H1 (cell line): ENCODE results near the gene KRTAP10-4. TPM values are rescaled to one million over a fixed set of nuclear protein-coding genes. Genes with fewer than 3 reads are reported as not detected.
"Not testable (repeated sequence)": the region's sequence is repeated elsewhere in the genome, so short reads cannot be mapped to it uniquely, and the experiment has no call there.

Experiments used
- CTCF ChIA-PET: fragments of 300-600 bp; sonication (Branson Sonifier 250); formaldehyde crosslinking; loops from one replicate; lab custom pipeline; 2021; ENCODE audit not compliant: partially characterized antibody; lab: Charles Lee
- POLR2A ChIA-PET: fragments of 300-600 bp; sonication (Branson Sonifier 250); formaldehyde crosslinking; loops from one replicate; lab custom pipeline; 2021; ENCODE audit warnings: inconsistent platforms; ENCODE audit not compliant: partially characterized antibody; lab: Charles Lee
- DNase-seq, 2 experiments: peaks; one replicate each; pipeline versions ENCODE4 v3.0.0 to v3.0.0-alpha.2; 2010 to 2022; ENCODE audit warnings: low spot score in 2 of 2, low read depth in 1 of 2, mixed read lengths in 1 of 2
- FAIRE-seq: peaks from 2 replicates; lab custom pipeline; 2011; peaks lifted over from hg19 to GRCh38; lab: Jason Lieb, UNC
- H2AFZ ChIP-seq: 2 replicates; pipeline ENCODE4 v1.8.1; 2012; ENCODE audit warnings: low read length, inconsistent platforms
- H2AK5ac ChIP-seq: 2 replicates; pipeline ENCODE4 v1.6.1; 2013; ENCODE audit warnings: low read depth, low read length
- H2BK120ac ChIP-seq: replicated peaks from 2 replicates; pipeline ENCODE3; 2013; ENCODE audit warnings: low read depth, low read length, inconsistent platforms
- H2BK12ac ChIP-seq: 2 replicates; pipeline ENCODE4 v1.6.1; 2013; ENCODE audit warnings: low read depth, low read length
- H2BK15ac ChIP-seq: 2 replicates; pipeline ENCODE4 v1.6.1; 2013; ENCODE audit warnings: low read length
- H2BK20ac ChIP-seq: 2 replicates; pipeline ENCODE4 v1.6.1; 2013; ENCODE audit warnings: low read length
- H2BK5ac ChIP-seq: 2 replicates; pipeline ENCODE4 v1.6.1; 2013; ENCODE audit warnings: low read depth, low read length
- H3K14ac ChIP-seq: 2 replicates; pipeline ENCODE4 v1.6.1; 2013; ENCODE audit warnings: inconsistent platforms; ENCODE audit not compliant: insufficient read length
- H3K18ac ChIP-seq: 2 replicates; pipeline ENCODE4 v1.6.1; 2013; ENCODE audit warnings: low read length; ENCODE audit errors: extremely low read depth
- H3K23ac ChIP-seq: 2 replicates; pipeline ENCODE4 v1.6.1; 2013; ENCODE audit warnings: inconsistent platforms; ENCODE audit not compliant: insufficient read length
- H3K23me2 ChIP-seq: 2 replicates; pipeline ENCODE4 v1.6.1; 2013; ENCODE audit warnings: low read depth, low read length
- H3K27ac ChIP-seq: 2 replicates; pipeline ENCODE4 v1.6.1; 2011; ENCODE audit warnings: low read depth, low read length, inconsistent platforms
- H3K27me3 ChIP-seq, 4 experiments: replicated peaks in 1 of 4; 1 replicate in 1 of 4; 2 replicates in 3 of 4; pipeline versions ENCODE4 v1.6.1 to v1.8.1; 2011 to 2013; ENCODE audit warnings: low read length in 3 of 4, mild to moderate bottlenecking in 3 of 4, inconsistent platforms in 2 of 4, mixed read lengths in 2 of 4, moderate library complexity in 1 of 4; ENCODE audit not compliant: control insufficient read depth in 3 of 4, insufficient read depth in 3 of 4; ENCODE audit errors: extremely low read depth in 1 of 4
- H3K36me3 ChIP-seq, 4 experiments: 2 replicates each; pipeline versions ENCODE4 v1.6.1 to v1.8.1; 2011 to 2013; ENCODE audit warnings: mild to moderate bottlenecking in 4 of 4, low read length in 3 of 4, moderate library complexity in 2 of 4, control low read depth in 1 of 4, inconsistent platforms in 1 of 4; ENCODE audit not compliant: insufficient read depth in 4 of 4, control insufficient read depth in 2 of 4
- H3K4ac ChIP-seq: replicated peaks from 2 replicates; pipeline ENCODE3; 2013; ENCODE audit warnings: low read length, low read depth, mixed read lengths, inconsistent platforms; ENCODE audit not compliant: insufficient read length
- H3K4me1 ChIP-seq, 4 experiments: replicated peaks in 1 of 4; 1 replicate in 1 of 4; 2 replicates in 3 of 4; pipeline versions ENCODE4 v1.6.1 to v1.8.1; 2011 to 2013; ENCODE audit warnings: low read length in 3 of 4, inconsistent platforms in 2 of 4, mixed read lengths in 1 of 4; ENCODE audit not compliant: insufficient read depth in 4 of 4, control insufficient read depth in 3 of 4
- H3K4me2 ChIP-seq, 2 experiments: 2 replicates each; pipeline versions ENCODE4 v1.6.1 to v1.8.1; 2011 to 2013; ENCODE audit warnings: low read depth in 2 of 2, low read length in 2 of 2, control low read depth in 1 of 2, inconsistent platforms in 1 of 2, mild to moderate bottlenecking in 1 of 2; ENCODE audit not compliant: insufficient read depth in 1 of 2
- H3K4me3 ChIP-seq, 4 experiments: fragments of 200-600, 300-600 bp in 1 of 4; sonication (generic), shearing (Covaris generic), sonication (Bioruptor Twin) in 1 of 4; 2 replicates each; pipeline versions ENCODE4 v1.5.1 to v1.8.1; 2011 to 2016; ENCODE audit warnings: low read length in 4 of 4, low read depth in 3 of 4, control low read depth in 2 of 4, inconsistent platforms in 2 of 4, mild to moderate bottlenecking in 2 of 4, mixed read lengths in 1 of 4, moderate library complexity in 1 of 4; ENCODE audit not compliant: insufficient read depth in 2 of 4; ENCODE audit errors: extremely low read depth in 1 of 4
- H3K56ac ChIP-seq: replicated peaks from 2 replicates; pipeline ENCODE3; 2013; ENCODE audit warnings: low read depth, mild to moderate bottlenecking, mixed read lengths, low read length, inconsistent platforms; ENCODE audit not compliant: insufficient read length
- H3K79me1 ChIP-seq: 2 replicates; pipeline ENCODE4 v1.6.1; 2013; ENCODE audit warnings: low read depth, low read length, control low read depth
- H3K79me2 ChIP-seq, 2 experiments: 2 replicates each; pipeline versions ENCODE4 v1.6.1 to v1.8.1; 2012 to 2013; ENCODE audit warnings: low read length in 2 of 2, mild to moderate bottlenecking in 2 of 2, inconsistent platforms in 1 of 2; ENCODE audit not compliant: insufficient read depth in 2 of 2, control insufficient read depth in 1 of 2
- H3K9ac ChIP-seq, 4 experiments: replicated peaks in 1 of 4; 1 replicate in 1 of 4; 2 replicates in 3 of 4; pipeline versions ENCODE4 v1.6.1 to v1.8.1; 2011 to 2013; ENCODE audit warnings: low read depth in 3 of 4, low read length in 3 of 4, control low read depth in 2 of 4, mild to moderate bottlenecking in 2 of 4, moderate library complexity in 2 of 4, inconsistent platforms in 1 of 4; ENCODE audit errors: extremely low read depth in 1 of 4
- H3K9me3 ChIP-seq, 2 experiments: 2 replicates each; pipeline versions ENCODE4 v1.6.1 to v1.8.1; 2012 to 2013; ENCODE audit warnings: mild to moderate bottlenecking in 2 of 2, moderate library complexity in 2 of 2, control low read depth in 1 of 2, inconsistent platforms in 1 of 2, low read depth in 1 of 2, low read length in 1 of 2, mixed read lengths in 1 of 2; ENCODE audit not compliant: insufficient read depth in 2 of 2
- H4K20me1 ChIP-seq, 2 experiments: replicated peaks in 1 of 2; 2 replicates each; pipeline versions ENCODE3 to v1.8.1; 2011 to 2013; ENCODE audit warnings: inconsistent platforms in 2 of 2, low read length in 2 of 2, mild to moderate bottlenecking in 1 of 2; ENCODE audit not compliant: insufficient read depth in 2 of 2, control insufficient read depth in 1 of 2
- H4K5ac ChIP-seq: 2 replicates; pipeline ENCODE4 v1.6.1; 2013; ENCODE audit warnings: low read length, low read depth, mixed read lengths, inconsistent platforms; ENCODE audit not compliant: insufficient read length
- H4K8ac ChIP-seq: 2 replicates; pipeline ENCODE4 v1.8.0; 2013; ENCODE audit warnings: mild to moderate bottlenecking, moderate library complexity, low read length, inconsistent platforms; ENCODE audit not compliant: insufficient read depth; ENCODE audit errors: extremely low read depth
- H4K91ac ChIP-seq: replicated peaks from 2 replicates; pipeline ENCODE3; 2013; ENCODE audit warnings: low read length, mixed read lengths, inconsistent platforms; ENCODE audit not compliant: insufficient read length
- WGBS, 2 experiments: shearing (Covaris generic) in 1 of 2; methylation state at CpG; one replicate each; pipeline versions ENCODE4 v1.1.6 to v1.1.7; 2013 to 2015; ENCODE audit warnings: low lambda C conversion rate in 2 of 2, mixed read lengths in 2 of 2, inconsistent platforms in 1 of 2, low coverage in 1 of 2, missing lambda C conversion rate in 1 of 2; ENCODE audit not compliant: insufficient replicate concordance in 2 of 2, insufficient coverage in 1 of 2, insufficient read length in 1 of 2; ENCODE audit errors: extremely low coverage in 1 of 2, missing lambda C conversion rate in 1 of 2; 5-methylcytosine and 5-hydroxymethylcytosine counted together
- long read RNA-seq, 2 experiments: library from RNA in 1 of 2; library from capped mRNA in 1 of 2; stranded (forward); transcript quantifications; one replicate each; pipeline ENCODE4 v2.0.0, GENCODE V29; 2021; ENCODE audit warnings: inconsistent platforms in 1 of 2
- polyA minus RNA-seq, 3 experiments: library from RNA; depleted of rRNA, polyadenylated mRNA; stranded (reverse); fragments of >200 nt; gene quantifications; 1 replicate in 2 of 3; 2 replicates in 1 of 3; pipeline ENCODE4 v1.2.3, GENCODE V29; 2011
- polyA plus RNA-seq, 7 experiments: library from polyadenylated mRNA; depleted of rRNA in 3 of 7; stranded (reverse) in 5 of 7; unstranded in 2 of 7; fragments of >200 nt in 5 of 7; fragments of 200-250 nt in 2 of 7; gene quantifications; 1 replicate in 5 of 7; 2 replicates in 1 of 7; 4 replicates in 1 of 7; pipeline versions ENCODE4 v1.2.1 to v1.2.3, GENCODE V29; 2011 to 2013; ENCODE audit warnings: missing spikeins in 2 of 7, mixed read lengths in 2 of 7
- total RNA-seq: library from RNA; stranded (reverse); fragmentation: NEBNext Ultra II Directional; extraction: Animal tissue kit (Norgen Biotek cat#: 25700); gene quantifications from 2 replicates; pipeline ENCODE4 v1.2.1, GENCODE V29; 2021

KRTAP10-4 gene
- total RNA-seq, result not detected in 2 replicates
- polyA plus RNA-seq (2011; rRNA removed), result not detected in 2 replicates
- polyA plus RNA-seq (2011; cell fraction: cytosol; rRNA removed), result not detected
- 0.09 TPM for polyA plus RNA-seq (2011; cell fraction: nucleus; rRNA removed)
- polyA plus RNA-seq (2012, experiment 1 of 2), result not detected in 4 replicates
- not detected for polyA plus RNA-seq (2012, experiment 2 of 2)
- not detected for polyA plus RNA-seq (2013, experiment 1 of 2)
- not detected for polyA plus RNA-seq (2013, experiment 2 of 2)
- polyA minus RNA-seq (2011; rRNA and poly(A)+ RNA removed), result not detected in 2 replicates
- polyA minus RNA-seq (2011; cell fraction: cytosol; rRNA and poly(A)+ RNA removed), result not detected
- not detected for polyA minus RNA-seq (2011; cell fraction: nucleus; rRNA and poly(A)+ RNA removed)
- long read RNA-seq, experiment 1, result 0 reads
- long read RNA-seq, experiment 2, result 0 reads

DNA sequence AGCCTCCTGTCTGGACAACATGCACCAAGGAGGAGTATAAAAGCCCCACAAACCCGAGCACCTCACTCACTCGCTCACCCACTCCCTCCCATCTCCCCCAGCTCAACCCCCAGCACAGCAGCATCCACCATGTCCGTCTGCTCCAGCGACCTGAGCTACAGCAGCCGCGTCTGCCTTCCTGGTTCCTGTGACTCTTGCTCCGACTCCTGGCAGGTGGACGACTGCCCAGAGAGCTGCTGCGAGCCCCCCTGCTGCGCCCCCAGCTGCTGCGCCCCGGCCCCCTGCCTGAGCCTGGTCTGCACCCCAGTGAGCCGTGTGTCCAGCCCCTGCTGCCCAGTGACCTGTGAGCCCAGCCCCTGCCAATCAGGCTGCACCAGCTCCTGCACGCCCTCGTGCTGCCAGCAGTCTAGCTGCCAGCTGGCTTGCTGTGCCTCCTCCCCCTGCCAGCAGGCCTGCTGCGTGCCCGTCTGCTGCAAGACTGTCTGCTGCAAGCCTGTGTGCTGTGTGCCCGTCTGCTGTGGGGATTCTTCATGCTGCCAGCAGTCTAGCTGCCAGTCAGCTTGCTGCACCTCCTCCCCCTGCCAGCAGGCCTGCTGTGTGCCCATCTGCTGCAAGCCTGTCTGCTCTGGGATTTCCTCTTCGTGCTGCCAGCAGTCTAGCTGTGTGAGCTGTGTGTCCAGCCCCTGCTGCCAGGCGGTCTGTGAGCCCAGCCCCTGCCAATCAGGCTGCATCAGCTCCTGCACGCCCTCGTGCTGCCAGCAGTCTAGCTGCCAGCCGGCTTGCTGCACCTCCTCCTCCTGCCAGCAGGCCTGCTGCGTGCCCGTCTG lies at the start of gene KRTAP10-4:
Gene KRTAP10-4 (plus strand): TSS at position 100 of the 827 bp plus-strand sequence. CDS start 30 bp downstream, at position 130.
- H3K14ac ChIP-seq, H3K4me2 ChIP-seq, H4K91ac ChIP-seq, H3K4me3 ChIP-seq, H3K23ac ChIP-seq, H3K36me3 ChIP-seq, H3K56ac ChIP-seq, H2BK120ac ChIP-seq, H3K4ac ChIP-seq, FAIRE-seq, H2AK5ac ChIP-seq, H3K23me2 ChIP-seq, H2BK5ac ChIP-seq, H3K79me2 ChIP-seq, H2BK20ac ChIP-seq, H3K27me3 ChIP-seq, H4K8ac ChIP-seq, H3K9ac ChIP-seq, H4K20me1 ChIP-seq, H2AFZ ChIP-seq, H3K79me1 ChIP-seq, H3K27ac ChIP-seq, H4K5ac ChIP-seq, H3K18ac ChIP-seq, H3K4me1 ChIP-seq: not testable (repeated sequence)
- 87% methylated on average over 16 of the region's 25 CpGs; no CpG with 5 or more reads in 1 of the 2 experiments for WGBS, 2 experiments
- ChIA-PET CTCF (interaction anchor here (0.7 to 1.7 kb wide), 5 partner anchors 21 to 220 kb away, joined by 3 to 5 read pairs (median 4); no protein-coding TSS in a partner anchor), POLR2A (interaction anchor here (0.9 kb wide), 1 partner anchor 121 kb away, joined by 4 read pairs; no protein-coding TSS in a partner anchor)
- 0 out of 2 replicates have a peak within 1 kb of the TSS, but pooled peaks have one; percentile 17 for H2BK12ac ChIP-seq
- H2BK15ac ChIP-seq, result 0 out of 2 replicates have a peak within 1 kb of the TSS, but pooled peaks have one; percentile 5
- H3K9me3 ChIP-seq, result peaks cover 13% of the 10 kb centered on the region in 2 experiments; a peak in 3 of 4 replicates
- DNase-seq, result peak in 1 of 2 experiments; percentile 42
